Right cardiac atrium (tissue), 5 donors: ENCODE measurements around the gene NEGR1. TPM values are rescaled to one million over a fixed set of nuclear protein-coding genes. Genes with fewer than 3 reads are reported as not detected.

ENCODE experiments used
- ATAC-seq, 2 donors: fragments of 200-7000 bp; cut with Tn5 transposase; one replicate each; pipeline versions ENCODE4 v1.8.0 to v1.9.1; 2020; ENCODE audit warnings: moderate library complexity in 2 of 2, mild to moderate bottlenecking in 1 of 2
- DNase-seq, 3 donors: peaks; one replicate each; pipeline ENCODE4 v3.0.0-alpha.2; 2020
- H3K27ac ChIP-seq: one replicate; pipeline ENCODE4 v1.5.1; 2013; ENCODE audit warnings: mild to moderate bottlenecking, low read length, control low read depth, moderate library complexity
- H3K27me3 ChIP-seq: one replicate; pipeline ENCODE4 v1.6.1; 2013; ENCODE audit not compliant: control insufficient read depth, insufficient read depth
- H3K4me1 ChIP-seq: one replicate; pipeline ENCODE4 v1.6.1; 2013; ENCODE audit warnings: low read length; ENCODE audit not compliant: control insufficient read depth, insufficient read depth
- H3K4me3 ChIP-seq: one replicate; pipeline ENCODE4 v1.5.1; 2013; ENCODE audit warnings: low read length, control low read depth
- H3K9me3 ChIP-seq: one replicate; pipeline ENCODE4 v1.6.1; 2013; ENCODE audit warnings: low read length; ENCODE audit not compliant: control insufficient read depth
- WGBS: extraction: QIAGEN DNeasy Blood & Tissue Kit; methylation state at CpG from one replicate; pipeline ENCODE4 v1.1.7; 2013; 5-methylcytosine and 5-hydroxymethylcytosine counted together
- intact Hi-C, 4 donors: fragments of 100-400 bp; cut with DNase I; formaldehyde crosslinking; loops; one replicate each; pipeline versions ENCODE4 v1.11.0 to v1.14.0; 2022 to 2023
- polyA plus RNA-seq: library from polyadenylated mRNA; stranded (reverse); fragments of 200-250 nt; gene quantifications from one replicate; pipeline ENCODE4 v1.2.3, GENCODE V29; 2013
- total RNA-seq, 4 donors: library from RNA; stranded (reverse); fragmentation: NEBNext Ultra II Directional; extraction: Animal tissue kit (Norgen Biotek cat#: 25700); gene quantifications; one replicate each; pipeline ENCODE4 v1.2.1, GENCODE V29; 2021
- donor health status: healthy with polysubstance abuse.
- donor health status: DM: no; HTN: yes; CAD: no.
- donor health status: DM: no; HTN: no; CAD: no.
- donor health status: DM: no; HTN: yes; CAD: no; lungs with severe emphysema.
- donor health status: DM: yes; HTN: yes; CAD: no.

The NEGR1 gene
- total and polyA plus RNA-seq, 5 donors: 9.1 to 26.1 (median 24.2) TPM

DNA sequence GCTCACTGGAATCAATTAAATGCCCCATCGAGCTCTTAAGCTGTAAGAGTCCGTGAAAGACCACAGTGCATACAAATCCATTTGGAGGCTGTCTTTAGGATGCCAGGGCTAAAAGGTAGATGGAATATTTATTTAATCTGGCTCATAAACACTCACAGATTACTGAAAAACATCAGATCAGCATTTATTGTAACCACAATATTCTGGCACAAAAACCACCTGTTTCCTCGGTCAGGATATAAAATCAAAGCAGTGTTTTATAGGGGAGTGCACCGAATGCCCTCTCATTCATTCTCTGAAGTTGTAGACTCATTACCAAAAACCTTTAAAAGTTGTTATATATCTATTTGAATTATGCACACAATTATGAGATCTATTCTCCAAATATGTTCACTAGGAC, 500.9 kb downstream of the NEGR1 start:
- DNase-seq: no peak
- H3K4me1 ChIP-seq: peaks cover 2% of the 10 kb centered on the region
- WGBS: 87% methylated on average over 4 of the region's 4 CpGs
- no peaks in the 10 kb centered on the region for H3K9me3 ChIP-seq
- H3K4me3 ChIP-seq: no peak overlapping the region
- no peak overlapping the region for H3K27ac ChIP-seq
- intact Hi-C loops: no loop called here
- no peak for ATAC-seq
- H3K27me3 ChIP-seq: no peaks in the 10 kb centered on the region

DNA sequence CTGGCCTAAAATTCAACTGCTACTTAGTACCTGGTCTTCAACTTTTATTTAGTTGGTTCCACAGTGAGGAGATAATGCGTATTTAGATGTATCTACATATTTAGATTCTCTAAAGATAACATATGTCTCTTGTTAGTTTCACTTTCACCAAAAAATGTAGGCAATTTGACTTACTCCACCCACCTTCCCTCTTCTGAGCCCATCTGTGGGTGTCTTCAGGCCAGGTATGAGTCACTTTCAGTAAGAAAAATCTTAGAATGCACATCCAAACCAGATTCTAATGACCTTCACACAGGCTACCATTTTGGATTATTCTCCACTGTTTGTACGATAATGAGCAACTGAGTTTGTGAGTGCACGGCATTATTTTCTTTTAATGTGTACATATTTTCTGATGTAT, 501.7 kb downstream of the NEGR1 start:
- no peak for DNase-seq
- Histone ChIP-seq H3K4me1 (peaks cover 2% of the 10 kb centered on the region), H3K27me3 (no peaks in the 10 kb centered on the region), H3K27ac (no peak overlapping the region), H3K9me3 (no peaks in the 10 kb centered on the region), H3K4me3 (no peak overlapping the region)
- intact Hi-C loops: no loop called here
- ATAC-seq: no peak
- WGBS: 97% methylated on average over 3 of the region's 3 CpGs

DNA sequence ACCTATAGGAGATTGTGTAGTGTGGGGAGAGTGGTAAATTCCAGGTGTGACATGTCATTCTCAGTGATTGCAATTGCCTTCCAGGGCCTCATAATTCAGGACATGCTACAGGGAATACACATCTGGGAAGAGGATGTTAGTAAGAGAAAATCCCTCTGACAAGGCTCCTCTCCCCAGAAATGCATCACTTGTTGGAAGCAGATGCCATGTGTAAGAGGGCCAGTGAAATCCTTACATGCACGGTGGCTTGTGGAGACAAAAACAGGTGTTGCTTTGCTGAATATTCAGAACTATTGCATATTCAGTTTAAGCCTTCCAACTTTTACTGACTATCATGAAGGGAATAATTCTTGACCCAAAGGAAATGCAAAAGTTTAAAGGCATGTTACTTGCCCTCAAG, 503.4 kb downstream of the NEGR1 start:
- no peak for DNase-seq
- no peaks in the 10 kb centered on the region for H3K27me3 ChIP-seq
- intact Hi-C loops: no loop called here
- H3K9me3 ChIP-seq: no peaks in the 10 kb centered on the region
- H3K4me1 ChIP-seq: no peaks in the 10 kb centered on the region
- no peak for ATAC-seq
- no peak overlapping the region for H3K27ac ChIP-seq
- H3K4me3 ChIP-seq: no peak overlapping the region
- WGBS: 35% methylated on average over 1 of the region's 1 CpG

DNA sequence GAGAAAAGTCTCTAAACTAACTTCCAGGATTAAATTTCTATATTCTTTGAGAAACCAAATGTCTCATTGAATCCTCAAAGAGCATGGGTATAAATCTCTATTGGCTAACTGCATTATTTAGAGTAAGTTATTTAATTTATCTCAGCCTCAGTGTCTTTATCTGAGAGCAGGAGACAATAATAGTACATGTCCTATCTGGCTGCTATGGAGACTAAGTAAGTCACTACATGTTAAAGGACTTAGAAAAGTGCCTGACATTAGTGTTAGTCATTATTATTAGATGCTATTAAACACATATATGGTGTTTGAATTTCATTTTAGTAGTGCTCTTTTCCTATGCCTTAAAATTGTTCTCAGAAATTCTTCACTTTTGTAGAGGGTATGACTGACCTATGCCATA, 505.2 kb downstream of the NEGR1 start:
- Histone ChIP-seq H3K4me3 (no peak overlapping the region), H3K4me1 (no peaks in the 10 kb centered on the region), H3K27ac (no peak overlapping the region), H3K9me3 (no peaks in the 10 kb centered on the region), H3K27me3 (no peaks in the 10 kb centered on the region)
- DNase-seq (no peak), ATAC-seq (peak in 1 of 2 donors; percentile 31)
- intact Hi-C loops: no loop called here

DNA sequence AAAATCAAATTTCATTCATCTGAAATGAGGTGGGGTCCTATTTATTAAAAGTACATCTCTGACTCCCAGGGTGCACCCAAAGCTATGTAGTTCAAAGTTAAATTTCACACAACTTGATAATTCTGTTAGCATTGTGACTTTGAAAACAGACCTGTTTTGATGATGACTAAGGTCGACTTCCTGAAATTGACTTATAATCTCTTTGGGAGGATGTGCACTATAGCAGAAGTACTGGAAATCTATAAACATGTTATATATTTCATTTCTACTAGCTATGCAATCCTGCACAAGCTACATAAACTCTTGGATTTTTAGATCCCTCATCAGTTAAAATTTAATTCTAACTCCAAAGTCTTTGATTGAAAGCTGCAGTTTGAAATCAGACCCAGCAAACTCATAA, 507.6 kb downstream of the NEGR1 start:
- Histone ChIP-seq H3K27ac (no peak overlapping the region), H3K27me3 (no peaks in the 10 kb centered on the region), H3K9me3 (no peaks in the 10 kb centered on the region), H3K4me1 (no peaks in the 10 kb centered on the region), H3K4me3 (no peak overlapping the region)
- intact Hi-C loops: no loop called here
- DNase-seq (no peak), ATAC-seq (no peak)
- WGBS: 70% methylated on average over 1 of the region's 1 CpG

DNA sequence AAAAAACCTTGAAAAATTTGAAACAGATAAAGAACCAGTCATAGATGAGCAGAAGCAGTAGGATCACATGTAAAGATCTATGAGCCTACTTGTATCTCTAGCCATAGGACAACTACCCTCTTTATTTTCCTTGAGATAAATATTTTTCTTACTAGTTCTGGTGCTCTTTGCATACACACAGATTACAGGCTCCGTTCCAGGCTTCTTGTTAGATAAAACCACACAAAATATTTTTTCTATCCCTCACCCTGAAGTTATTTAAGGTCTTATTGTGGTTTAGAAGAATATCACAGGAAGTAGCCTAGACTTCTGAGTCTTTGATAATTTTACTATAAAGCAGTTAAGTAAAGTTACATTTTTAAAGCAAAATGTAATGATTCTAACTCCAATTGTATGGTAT, 512.2 kb downstream of the NEGR1 start:
- no peak for ATAC-seq
- WGBS: 49% methylated on average over 1 of the region's 1 CpG
- no peak overlapping the region for H3K4me3 ChIP-seq
- H3K4me1 ChIP-seq: no peaks in the 10 kb centered on the region
- H3K27ac ChIP-seq: no peak overlapping the region
- H3K9me3 ChIP-seq: no peaks in the 10 kb centered on the region
- H3K27me3 ChIP-seq: no peaks in the 10 kb centered on the region
- no peak for DNase-seq
- intact Hi-C loops: no loop called here

DNA sequence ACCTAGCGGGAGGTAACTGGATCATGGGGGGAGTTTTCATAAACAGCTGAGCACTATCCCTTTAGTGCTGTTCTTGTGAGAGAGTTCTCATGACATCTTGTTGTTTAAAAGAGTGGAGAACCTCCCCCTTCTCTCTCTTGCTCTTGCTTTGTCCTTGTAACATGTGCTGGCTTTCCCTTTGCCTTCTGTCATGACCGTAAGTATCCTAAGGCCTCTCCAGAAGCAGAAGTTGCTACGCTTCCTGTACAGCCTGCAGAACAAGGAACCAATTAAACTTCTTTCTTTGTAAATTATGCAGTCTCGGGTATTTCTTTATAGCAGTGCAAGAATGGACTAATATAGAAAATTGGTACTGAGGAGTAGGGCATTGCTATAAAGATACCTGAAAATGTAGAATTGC, 515.6 kb downstream of the NEGR1 start:
- Histone ChIP-seq H3K27me3 (no peaks in the 10 kb centered on the region), H3K9me3 (no peaks in the 10 kb centered on the region), H3K27ac (no peak overlapping the region), H3K4me3 (no peak overlapping the region), H3K4me1 (no peaks in the 10 kb centered on the region)
- WGBS: 86% methylated on average over 4 of the region's 4 CpGs
- DNase-seq (no peak), ATAC-seq (no peak)
- intact Hi-C loops: no loop called here

DNA sequence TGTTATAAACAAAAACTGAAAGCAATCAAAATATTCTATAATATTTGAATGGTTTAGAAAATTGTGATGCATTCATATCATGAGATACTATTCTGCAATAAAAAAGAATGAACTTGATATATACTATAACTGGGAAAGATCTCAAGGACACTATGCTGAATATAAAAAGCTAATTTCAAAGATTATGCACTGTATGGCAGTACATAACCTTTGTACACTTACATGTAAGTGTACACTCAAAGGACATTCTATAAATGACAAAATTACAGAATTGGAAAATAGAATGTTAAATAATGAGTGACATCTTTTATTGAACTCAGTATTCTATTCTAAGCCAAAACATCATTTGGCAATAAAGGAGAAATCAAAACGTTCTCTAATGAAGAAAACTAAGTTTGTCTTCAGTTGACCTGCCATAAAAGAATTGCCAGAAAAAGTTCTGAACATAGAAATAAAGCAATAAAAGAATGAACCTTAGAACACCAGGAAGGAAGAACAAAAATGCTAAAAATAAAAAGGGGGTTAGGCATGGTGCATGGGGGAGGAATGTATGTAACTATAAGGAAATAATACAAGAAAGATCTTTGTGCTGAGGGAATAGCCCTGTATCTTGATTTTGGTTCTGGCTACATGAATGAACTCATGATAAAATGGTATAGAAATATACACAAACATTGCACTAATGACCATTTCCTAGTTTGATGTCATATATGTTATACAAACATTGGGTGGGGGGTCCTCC, 519.7 kb downstream of the NEGR1 start:
- no peaks in the 10 kb centered on the region for H3K27me3 ChIP-seq
- no peak overlapping the region for H3K4me3 ChIP-seq
- no peaks in the 10 kb centered on the region for H3K4me1 ChIP-seq
- 48% methylated on average over 1 of the region's 1 CpG for WGBS
- H3K27ac ChIP-seq: no peak overlapping the region
- intact Hi-C loops: no loop called here
- no peaks in the 10 kb centered on the region for H3K9me3 ChIP-seq
- ATAC-seq: no peak
- DNase-seq: no peak

DNA sequence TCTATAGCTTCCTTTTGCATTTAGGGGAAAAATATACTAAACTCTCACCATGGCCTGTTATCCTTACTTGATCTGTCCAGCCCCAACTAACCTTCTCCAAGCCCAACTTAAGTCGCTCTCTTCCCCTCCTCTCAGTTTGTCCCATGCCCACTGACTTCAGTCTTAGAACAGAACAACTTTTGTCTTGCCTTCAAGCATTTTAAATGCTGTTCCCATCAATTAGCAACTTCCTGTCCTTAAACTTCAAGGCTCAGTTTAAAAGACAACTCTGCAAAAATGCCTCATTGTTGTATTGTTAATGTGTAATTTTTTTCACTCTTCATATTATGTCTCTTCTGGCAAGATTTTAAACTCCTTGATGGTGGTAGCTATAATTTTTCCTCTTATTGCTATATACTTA, 526.9 kb downstream of the NEGR1 start:
- H3K4me1 ChIP-seq: no peaks in the 10 kb centered on the region
- intact Hi-C loops: no loop called here
- H3K9me3 ChIP-seq: no peaks in the 10 kb centered on the region
- ATAC-seq (no peak), DNase-seq (no peak)
- WGBS: 88% methylated on average over 1 of the region's 1 CpG
- H3K27me3 ChIP-seq: no peaks in the 10 kb centered on the region
- H3K27ac ChIP-seq: no peak overlapping the region
- no peak overlapping the region for H3K4me3 ChIP-seq

DNA sequence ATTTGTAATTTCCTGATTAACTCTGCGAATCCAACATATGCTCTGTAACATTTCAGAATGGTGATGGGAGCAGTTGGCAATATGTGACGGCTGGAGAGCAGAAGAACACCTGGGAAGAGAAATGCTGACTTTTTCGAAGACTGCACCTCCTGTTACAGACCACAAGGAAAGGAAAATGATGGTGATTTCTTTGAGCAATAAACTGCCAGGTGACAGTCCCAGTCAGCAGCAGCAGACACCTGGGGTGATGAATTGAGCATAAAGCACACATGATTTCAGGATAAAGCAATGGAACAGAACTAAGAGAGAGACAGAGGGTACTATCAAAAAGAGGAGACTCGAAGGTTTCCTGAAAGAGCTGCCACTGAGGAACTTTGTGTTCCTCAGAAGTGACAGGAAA, 528.6 kb downstream of the NEGR1 start:
- Histone ChIP-seq H3K4me3 (no peak overlapping the region), H3K4me1 (no peaks in the 10 kb centered on the region), H3K27ac (no peak overlapping the region), H3K9me3 (no peaks in the 10 kb centered on the region), H3K27me3 (no peaks in the 10 kb centered on the region)
- WGBS: 81% methylated on average over 4 of the region's 4 CpGs
- ATAC-seq (no peak), DNase-seq (no peak)
- intact Hi-C loops: no loop called here

DNA sequence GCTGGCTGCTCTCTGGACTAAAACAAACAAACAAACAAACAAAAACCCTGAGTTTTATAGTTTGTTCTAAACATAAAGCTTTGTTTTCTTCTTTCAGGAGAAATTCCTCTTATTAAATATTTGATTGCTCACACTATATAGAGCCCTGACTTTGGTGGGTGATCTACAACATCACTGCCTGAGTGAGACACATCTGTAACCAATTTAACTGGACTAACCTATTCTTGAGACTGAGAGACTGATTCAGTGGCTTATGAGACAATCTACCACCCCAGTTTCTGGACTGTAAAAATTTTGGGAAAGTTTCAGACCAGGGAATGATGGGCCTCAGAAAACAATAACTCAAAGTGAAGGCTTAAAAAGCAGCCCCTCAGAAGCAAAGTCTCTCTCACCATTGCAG, 537.0 kb downstream of the NEGR1 start:
- no peak for DNase-seq
- no peak for ATAC-seq
- H3K27ac ChIP-seq: no peak overlapping the region
- H3K27me3 ChIP-seq: no peaks in the 10 kb centered on the region
- H3K9me3 ChIP-seq: no peaks in the 10 kb centered on the region
- H3K4me1 ChIP-seq: no peaks in the 10 kb centered on the region
- H3K4me3 ChIP-seq: no peak overlapping the region
- intact Hi-C loops: no loop called here

DNA sequence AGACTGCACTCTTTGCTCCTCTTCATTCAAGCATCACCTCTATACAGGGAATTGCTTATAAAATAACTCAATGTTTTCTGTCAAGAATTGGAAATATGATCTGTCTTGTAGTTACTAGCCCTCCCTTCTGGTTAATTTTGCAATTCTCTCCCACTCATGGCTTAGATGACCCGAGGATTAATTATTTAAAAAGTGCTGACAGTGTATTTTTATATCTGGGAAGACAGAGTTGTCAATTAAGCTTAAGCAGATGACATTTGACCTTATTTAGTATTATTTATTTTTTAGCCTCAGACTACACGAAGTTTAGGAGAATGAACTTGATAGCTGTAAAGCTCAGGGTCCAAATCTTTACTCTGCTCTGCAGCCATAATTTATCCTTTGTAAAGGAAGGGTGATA, 538.5 kb downstream of the NEGR1 start:
- Histone ChIP-seq H3K4me3 (no peak overlapping the region), H3K9me3 (no peaks in the 10 kb centered on the region), H3K27me3 (no peaks in the 10 kb centered on the region), H3K27ac (no peak overlapping the region), H3K4me1 (no peaks in the 10 kb centered on the region)
- WGBS: 65% methylated on average over 2 of the region's 2 CpGs
- DNase-seq (no peak), ATAC-seq (no peak)
- intact Hi-C loops: no loop called here
